ENCODE measurements around the gene DNAJB6.

The DNAJB6 gene

GRCh38 chr7:157389951-157390730 is 53.3 kb downstream of the DNAJB6 start:
- Histone ChIP-seq H3K27ac (peak overlapping the region in 8 of 21 experiments; percentile 10 to 68 (median 52)), H3K4me3 (no peak overlapping the region)

- Histone ChIP-seq H3K4me3 (no peak overlapping the region), H3K27ac (peak overlapping the region in 5 of 21 experiments; percentile 11 to 68 (median 54))
Observed at GRCh38 chr7:157391036-157391710, 54.4 kb downstream of the DNAJB6 start.

GRCh38 chr7:157392256-157393037 is 55.6 kb downstream of the DNAJB6 start:
- H3K27ac ChIP-seq: no peak overlapping the region
- H3K4me3 ChIP-seq: no peak overlapping the region

GRCh38 chr7:157394246-157395191 is 57.7 kb downstream of the DNAJB6 start:
- peak overlapping the region in 1 of 21 experiments; percentile 19 for H3K27ac ChIP-seq

GRCh38 chr7:157395206-157395605 is 58.4 kb downstream of the DNAJB6 start:
- no peak overlapping the region for H3K4me3 ChIP-seq
- no peak overlapping the region for H3K27ac ChIP-seq

More at GRCh38 chr7:157394246-157395191, 57.7 kb downstream of the DNAJB6 start:
- H3K4me3 ChIP-seq: no peak overlapping the region

GRCh38 chr7:157396316-157397035 is 59.7 kb downstream of the DNAJB6 start:
- Histone ChIP-seq H3K4me3 (no peak overlapping the region), H3K27ac (peak overlapping the region in 1 of 21 experiments; percentile 9)

- Histone ChIP-seq H3K4me3 (no peak overlapping the region), H3K27ac (peak overlapping the region in 4 of 21 experiments; percentile 16 to 72 (median 50))
Observed at GRCh38 chr7:157397036-157397720, 60.4 kb downstream of the DNAJB6 start.

GRCh38 chr7:157397731-157398691 is 61.2 kb downstream of the DNAJB6 start:
- H3K27ac ChIP-seq: peak overlapping the region in 14 of 21 experiments; percentile 1 to 78 (median 39)
- no peak overlapping the region for H3K4me3 ChIP-seq

GRCh38 chr7:157399086-157399687 is 62.4 kb downstream of the DNAJB6 start:
- H3K4me3 ChIP-seq: no peak overlapping the region
- H3K27ac ChIP-seq: peak overlapping the region in 3 of 21 experiments; percentile 35 to 72 (median 60)

- no peak overlapping the region for H3K4me3 ChIP-seq
Observed at GRCh38 chr7:157400171-157400860, 63.5 kb downstream of the DNAJB6 start.

GRCh38 chr7:157401567-157402387 is 65.0 kb downstream of the DNAJB6 start:
- H3K27ac ChIP-seq: peak overlapping the region in 1 of 21 experiments; percentile 6
- no peak overlapping the region for H3K4me3 ChIP-seq

More at GRCh38 chr7:157400171-157400860, 63.5 kb downstream of the DNAJB6 start:
- no peak overlapping the region for H3K27ac ChIP-seq

GRCh38 chr7:157402388-157402703 is 65.5 kb downstream of the DNAJB6 start:
- Histone ChIP-seq H3K27ac (no peak overlapping the region), H3K4me3 (no peak overlapping the region)

GRCh38 chr7:157402911-157403534 is 66.2 kb downstream of the DNAJB6 start:
- Histone ChIP-seq H3K27ac (no peak overlapping the region), H3K4me3 (no peak overlapping the region)

GRCh38 chr7:157403646-157404401 is 67.0 kb downstream of the DNAJB6 start:
- no peak overlapping the region for H3K27ac ChIP-seq
- no peak overlapping the region for H3K4me3 ChIP-seq

Measured in skin epidermis (tissue), 12 donors.